ENCODE data around the gene MAPK12.

The MAPK12 gene

DNA sequence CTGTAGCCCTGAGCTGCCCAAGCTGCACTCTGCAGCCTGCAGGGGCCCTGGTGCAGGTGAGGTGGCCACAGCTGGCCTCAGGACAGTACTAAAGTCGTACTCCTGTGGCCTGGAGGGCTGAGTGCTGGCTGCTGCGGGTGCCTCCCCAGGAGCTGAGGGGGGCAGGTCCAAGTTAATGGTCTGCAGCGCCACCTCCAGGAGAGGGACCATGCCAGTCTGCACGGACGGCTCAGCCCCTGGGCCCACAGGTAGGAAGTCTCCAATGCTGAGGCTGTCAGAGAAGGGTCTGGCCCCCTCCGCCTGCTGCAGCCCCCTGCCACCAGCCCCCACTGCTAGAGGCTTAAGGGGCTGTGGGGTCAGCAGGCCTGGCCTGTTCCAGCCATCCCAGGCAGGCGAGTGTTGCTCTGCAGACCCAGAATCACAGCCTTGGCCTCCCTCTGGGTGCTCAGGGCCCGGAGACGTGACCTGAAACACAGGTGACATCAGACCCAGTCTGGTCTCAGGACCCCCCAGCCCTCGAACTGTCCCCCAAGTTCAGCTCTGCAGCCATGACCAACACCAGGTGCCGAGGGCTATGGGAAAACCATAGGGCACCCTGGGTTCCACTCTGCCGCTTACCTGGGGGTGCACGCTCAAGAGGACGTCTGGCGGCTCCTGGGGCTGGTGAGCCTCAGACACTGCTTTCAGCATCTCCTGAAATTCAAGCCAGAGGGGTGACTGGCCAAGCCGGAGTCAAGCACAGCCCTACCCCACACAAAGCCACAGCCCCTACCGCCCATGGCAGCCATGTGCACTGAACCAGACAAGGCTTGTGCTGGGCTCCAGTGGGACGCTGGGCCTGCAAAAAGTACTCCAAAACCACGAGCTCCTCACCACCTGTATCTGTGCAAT is 39.8 kb downstream of the MAPK12 start:
- no peak overlapping the region for H3K4me3 ChIP-seq (ENCODE audit: low read depth, low read length)
- TF ChIP-seq, protein P1, sequence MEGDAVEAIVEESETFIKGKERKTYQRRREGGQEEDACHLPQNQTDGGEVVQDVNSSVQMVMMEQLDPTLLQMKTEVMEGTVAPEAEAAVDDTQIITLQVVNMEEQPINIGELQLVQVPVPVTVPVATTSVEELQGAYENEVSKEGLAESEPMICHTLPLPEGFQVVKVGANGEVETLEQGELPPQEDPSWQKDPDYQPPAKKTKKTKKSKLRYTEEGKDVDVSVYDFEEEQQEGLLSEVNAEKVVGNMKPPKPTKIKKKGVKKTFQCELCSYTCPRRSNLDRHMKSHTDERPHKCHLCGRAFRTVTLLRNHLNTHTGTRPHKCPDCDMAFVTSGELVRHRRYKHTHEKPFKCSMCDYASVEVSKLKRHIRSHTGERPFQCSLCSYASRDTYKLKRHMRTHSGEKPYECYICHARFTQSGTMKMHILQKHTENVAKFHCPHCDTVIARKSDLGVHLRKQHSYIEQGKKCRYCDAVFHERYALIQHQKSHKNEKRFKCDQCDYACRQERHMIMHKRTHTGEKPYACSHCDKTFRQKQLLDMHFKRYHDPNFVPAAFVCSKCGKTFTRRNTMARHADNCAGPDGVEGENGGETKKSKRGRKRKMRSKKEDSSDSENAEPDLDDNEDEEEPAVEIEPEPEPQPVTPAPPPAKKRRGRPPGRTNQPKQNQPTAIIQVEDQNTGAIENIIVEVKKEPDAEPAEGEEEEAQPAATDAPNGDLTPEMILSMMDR (IDR thresholded peaks at IDR 0.05; ENCODE audit: low read depth, low read length, missing control alignments): no peak
- DNase-seq (ENCODE audit: low read depth): no peak

DNA sequence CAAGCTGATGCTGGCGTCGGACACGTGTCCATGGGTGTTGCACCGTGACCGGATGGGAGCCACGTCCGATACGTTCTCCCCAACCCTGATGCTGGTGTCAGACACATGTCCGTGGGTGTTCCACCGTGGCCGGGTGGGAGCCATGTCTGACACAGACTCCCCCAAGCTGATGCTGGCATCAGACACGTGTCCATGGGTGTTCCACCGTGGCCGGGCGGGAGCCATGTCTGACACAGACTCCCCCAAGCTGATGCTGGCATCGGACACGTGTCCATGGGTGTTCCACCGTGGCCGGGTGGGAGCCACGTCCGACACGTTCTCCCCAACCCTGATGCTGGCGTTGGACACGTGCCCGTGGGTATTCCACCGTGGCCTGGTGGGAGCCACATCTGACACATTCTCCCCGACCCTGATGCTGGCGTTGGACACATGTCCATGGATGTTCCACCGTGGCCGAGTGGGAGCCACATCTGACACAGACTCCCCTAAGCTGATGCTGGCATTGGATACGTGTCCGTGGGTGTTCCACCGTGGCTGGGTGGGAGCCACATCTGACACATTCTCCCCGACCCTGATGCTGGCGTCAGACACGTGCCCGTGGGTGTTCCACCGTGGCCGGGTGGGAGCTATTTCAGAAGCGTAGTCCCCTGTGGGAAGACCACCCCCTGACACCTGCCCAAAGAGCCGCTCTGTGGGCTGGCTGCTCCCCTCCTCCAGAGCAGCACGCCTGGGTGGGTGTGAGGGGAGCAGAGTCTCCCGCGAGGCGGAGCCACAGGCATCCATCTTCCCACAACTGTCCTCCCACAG is 40.7 kb downstream of the MAPK12 start:
- no peak for DNase-seq (ENCODE audit: low read depth)
- H3K4me3 ChIP-seq (ENCODE audit: low read depth, low read length): no peak overlapping the region
- TF ChIP-seq, protein P1 (IDR thresholded peaks at IDR 0.05; ENCODE audit: low read depth, low read length, missing control alignments): no peak

DNA sequence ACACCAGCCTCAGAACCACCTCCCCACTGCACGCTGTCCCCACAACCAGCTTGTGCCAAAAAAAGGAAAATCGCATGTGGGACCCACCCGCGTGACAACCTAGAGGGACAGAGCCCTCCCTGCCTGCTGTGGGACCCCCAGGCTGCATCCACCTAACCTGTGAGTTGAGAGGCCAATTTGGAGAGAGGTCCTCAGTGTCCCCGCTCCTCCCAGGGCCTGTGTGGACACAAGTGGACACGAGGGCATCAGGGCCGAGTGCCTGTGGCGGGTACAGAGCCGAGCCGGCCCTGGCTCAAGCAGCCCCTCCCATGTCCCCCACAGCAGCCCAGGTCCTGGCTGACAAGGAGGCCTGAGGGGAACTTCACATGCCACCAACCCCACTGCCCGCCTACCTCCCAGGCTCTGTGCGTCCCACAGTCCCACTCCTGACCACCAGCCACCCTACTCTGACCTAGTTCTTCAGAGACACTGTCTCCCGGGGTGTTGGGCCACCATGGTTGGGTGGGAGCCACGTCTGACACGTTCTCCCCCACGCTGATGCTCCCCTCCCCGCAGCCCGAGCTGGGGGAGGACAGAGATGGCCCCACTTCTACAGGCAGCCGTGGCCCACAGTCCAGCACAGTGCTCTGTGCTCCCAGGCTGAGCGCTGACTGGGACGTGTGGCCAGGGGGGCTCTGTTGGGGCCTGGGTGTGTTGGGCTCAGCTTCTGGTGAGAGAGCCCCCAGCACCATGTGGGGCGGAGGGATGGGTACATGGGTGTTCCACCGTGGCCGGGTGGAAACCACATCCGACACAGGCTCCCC is 41.5 kb downstream of the MAPK12 start:
- TF ChIP-seq, protein P1 (IDR thresholded peaks at IDR 0.05; ENCODE audit: low read depth, low read length, missing control alignments): no peak
- H3K4me3 ChIP-seq (ENCODE audit: low read depth, low read length): no peak overlapping the region
- DNase-seq (ENCODE audit: low read depth): no peak

DNA sequence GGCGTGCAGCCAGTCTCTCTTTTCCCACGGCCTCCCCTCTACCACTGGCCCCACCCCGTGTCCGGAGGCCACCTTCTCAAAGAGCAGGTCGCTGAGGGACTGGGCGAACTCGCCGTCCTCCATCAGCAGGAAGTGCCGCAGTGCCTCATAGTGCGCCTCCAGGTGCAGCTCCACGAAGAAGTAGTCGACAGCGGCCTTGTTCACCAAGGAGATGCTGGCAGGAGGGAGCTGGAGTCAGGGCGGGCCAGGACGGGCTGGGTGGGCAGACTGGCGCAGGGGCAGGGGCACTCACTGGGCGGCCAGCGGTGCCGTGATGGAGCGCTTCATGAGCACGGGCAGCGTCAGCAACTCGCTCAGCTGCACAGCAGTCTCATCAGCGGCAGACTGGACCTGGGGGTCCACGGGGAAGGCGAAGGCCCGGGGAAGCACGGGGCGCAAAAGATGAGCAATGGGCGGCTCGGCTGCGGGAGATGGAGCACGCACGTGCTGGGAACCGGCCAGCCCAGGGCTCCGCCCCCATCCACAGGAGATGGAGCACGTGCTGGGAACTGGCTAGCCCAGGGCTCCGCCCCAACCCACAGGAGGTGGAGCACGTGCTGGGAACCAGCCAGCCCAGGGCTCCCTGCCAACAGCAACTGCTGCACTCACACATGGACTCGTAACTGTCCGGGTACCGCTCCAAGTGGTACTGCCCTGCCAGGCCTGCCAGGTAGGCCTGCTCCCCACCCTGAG is 42.3 kb downstream of the MAPK12 start:
- no peak overlapping the region for H3K4me3 ChIP-seq (ENCODE audit: low read depth, low read length)
- no peak for DNase-seq (ENCODE audit: low read depth)
- TF ChIP-seq, protein P1 (IDR thresholded peaks at IDR 0.05; ENCODE audit: low read depth, low read length, missing control alignments): no peak

DNA sequence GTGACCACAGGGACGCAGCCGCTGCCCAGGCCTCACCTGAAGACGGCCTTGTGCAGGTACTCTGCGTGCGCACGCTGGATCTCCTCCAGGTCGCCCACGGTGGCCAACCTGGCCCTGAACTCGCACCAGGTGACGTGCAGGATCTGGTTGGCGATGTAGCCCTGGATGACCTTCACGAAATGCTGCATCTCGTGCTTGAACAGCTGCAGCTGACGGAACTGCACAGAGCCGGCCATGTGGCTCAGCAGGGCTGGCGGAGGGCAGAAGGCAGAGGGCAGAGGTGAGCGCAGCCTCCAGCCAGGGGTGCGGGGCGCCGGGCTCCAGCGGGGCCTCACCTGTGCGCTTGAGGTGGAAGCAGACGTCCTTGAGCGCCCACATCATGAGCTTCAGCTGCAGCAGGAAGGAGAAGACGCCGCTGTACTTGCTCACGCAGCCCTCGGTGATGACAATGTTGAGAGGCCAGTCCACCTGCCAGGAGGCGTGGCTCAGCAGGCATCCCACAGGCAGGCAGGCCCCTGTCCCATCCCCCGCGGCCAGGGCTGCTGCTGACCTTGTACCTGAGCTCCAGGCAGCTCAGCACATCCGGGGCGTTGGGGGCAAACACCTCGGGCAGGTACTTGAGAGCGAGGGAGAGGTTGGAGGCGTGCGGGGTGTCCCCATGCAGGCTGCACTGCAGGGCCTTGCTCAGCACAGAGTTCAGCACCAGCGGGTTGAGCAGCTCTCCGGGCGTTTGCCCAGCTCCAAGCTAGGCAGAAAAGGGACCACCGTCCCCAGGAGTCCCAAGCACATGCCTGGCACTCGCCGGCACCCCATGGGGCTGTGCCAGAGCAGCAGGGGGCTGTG is 43.1 kb downstream of the MAPK12 start:
- DNase-seq (ENCODE audit: low read depth): no peak
- TF ChIP-seq, protein P1 (IDR thresholded peaks at IDR 0.05; ENCODE audit: low read depth, low read length, missing control alignments): no peak
- H3K4me3 ChIP-seq (ENCODE audit: low read depth, low read length): no peak overlapping the region

All from GM12864 (cell line).